CMK (cell line): ENCODE measurements around the gene GALT.
"Not testable (repeated sequence)": the region's sequence is repeated elsewhere in the genome, so short reads cannot be mapped to it uniquely, and the experiment has no call there.

ENCODE experiments used
- DNase-seq: peaks from one replicate; pipeline ENCODE4 v3.0.0-alpha.2; 2010; ENCODE audit warnings: low read depth

The GALT gene

GRCh38 chr9:34627716-34628655 lies 18.5 kb upstream of the GALT start:
- no peak for DNase-seq

GRCh38 chr9:34628656-34629490 lies 17.6 kb upstream of the GALT start, which contains the start of gene ARID3C:
Gene ARID3C (minus strand): TSS chr9:34629066. CDS start chr9:34628014, 1,052 bp downstream.
- DNase-seq: no peak

- no peak for DNase-seq
Measured at GRCh38 chr9:34629491-34629808, 17.0 kb upstream of the GALT start.

- DNase-seq: no peak
Measured at GRCh38 chr9:34630402-34631154, 15.9 kb upstream of the GALT start.

- DNase-seq: no peak
Measured at GRCh38 chr9:34633166-34633565, 13.3 kb upstream of the GALT start.

- DNase-seq: peak; percentile 60
Measured at GRCh38 chr9:34633851-34634550, 12.5 kb upstream of the GALT start.

- DNase-seq: no peak
Measured at GRCh38 chr9:34634551-34635248, 11.8 kb upstream of the GALT start.

GRCh38 chr9:34635556-34635955 lies 10.9 kb upstream of the GALT start:
- DNase-seq: no peak

GRCh38 chr9:34636791-34637355 lies 9.6 kb upstream of the GALT start:
- DNase-seq: no peak

GRCh38 chr9:34637356-34638137 lies 8.9 kb upstream of the GALT start, which contains the start of gene SIGMAR1:
Gene SIGMAR1 (minus strand): TSS chr9:34637787. CDS start chr9:34637697, 90 bp downstream.
- peak; percentile 88 for DNase-seq

GRCh38 chr9:34638138-34638445 lies 8.4 kb upstream of the GALT start:
- no peak for DNase-seq

GRCh38 chr9:34639322-34639721 lies 7.2 kb upstream of the GALT start:
- DNase-seq: not testable (repeated sequence)

GRCh38 chr9:34642679-34643078 lies 3.8 kb upstream of the GALT start:
- no peak for DNase-seq

GRCh38 chr9:34644766-34645314 lies 1.6 kb upstream of the GALT start:
- DNase-seq: no peak

- no peak for DNase-seq
Measured at GRCh38 chr9:34647084-34647403, 569 bp downstream of the GALT start.

- DNase-seq: no peak
Measured at GRCh38 chr9:34647651-34648050, 1.2 kb downstream of the GALT start.

GRCh38 chr9:34648673-34649072 lies 2.2 kb downstream of the GALT start:
- DNase-seq: no peak

GRCh38 chr9:34650816-34651215 lies 4.3 kb downstream of the GALT start:
- no peak for DNase-seq

- no peak for DNase-seq
Measured at GRCh38 chr9:34651321-34651720, 4.8 kb downstream of the GALT start.
